M059J (cell line): Measurements from ENCODE around the gene ENHO. TPM values are rescaled to one million over a fixed set of nuclear protein-coding genes. Genes with fewer than 3 reads are reported as not detected.

Experiments
- DNase-seq: peaks from one replicate; pipeline ENCODE4 v3.0.0-alpha.2; 2012; ENCODE audit warnings: low read depth
- total RNA-seq: library from RNA; depleted of rRNA; stranded (reverse); fragments of >200 nt; shearing (Covaris generic); gene quantifications from 2 replicates; pipeline ENCODE4 v1.2.3, GENCODE V29; 2014; rRNA removed

ENHO gene
- total RNA-seq, 1 experiment from 2014 or later = 2.0 TPM

- no peak for DNase-seq
Observed at GRCh38 chr9:34477541-34477940, 45.2 kb downstream of the ENHO start.

DNA sequence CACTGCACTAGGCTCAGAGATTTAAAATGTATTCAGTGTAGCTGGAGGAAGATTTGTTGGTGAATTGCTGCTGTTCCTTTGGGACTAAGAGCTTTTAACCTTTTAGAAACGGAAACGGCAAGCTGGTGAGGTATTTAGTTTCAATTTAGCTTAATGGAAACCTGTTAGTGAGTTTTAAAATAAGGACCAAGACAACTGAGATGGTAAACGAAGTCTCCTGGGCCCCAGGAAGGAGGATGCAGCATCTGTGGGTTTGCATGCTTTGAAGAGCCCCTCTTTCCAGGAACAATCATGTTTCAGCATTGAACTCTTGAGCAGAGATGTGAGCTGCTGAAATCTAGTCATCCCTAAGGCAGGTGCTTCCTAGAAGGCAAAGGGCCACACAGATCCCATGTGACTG is 47.7 kb downstream of the ENHO start:
- no peak for DNase-seq

Other genes starting within 250 kb of the ENHO start
- 4.6 and 9.0 TPM in 2 replicates for gene KIF24, start 193.7 kb downstream of the ENHO start, total RNA-seq
- 45.6 and 59.9 TPM in 2 replicates for gene NUDT2, start 193.4 kb downstream of the ENHO start, total RNA-seq
- 1.5 and 3.6 TPM in 2 replicates for gene MYORG, start 146.1 kb downstream of the ENHO start, total RNA-seq
- 14.6 and 31.1 TPM in 2 replicates for gene FAM219A, start 64.4 kb downstream of the ENHO start, total RNA-seq
- not detected in 2 replicates for gene DNAI1, start 64.2 kb downstream of the ENHO start, total RNA-seq
- 0.05 and 0.07 TPM in 2 replicates for gene CNTFR, start 66.7 kb upstream of the ENHO start, total RNA-seq
- 16.7 and 23.3 TPM in 2 replicates for gene RPP25L, start 89.1 kb upstream of the ENHO start, total RNA-seq
- 159 and 180 TPM in 2 replicates for gene DCTN3, start 97.5 kb upstream of the ENHO start, total RNA-seq
- gene ARID3C, start 106.1 kb upstream of the ENHO start, total RNA-seq = not detected in 2 replicates
- 108 and 115 TPM in 2 replicates for gene SIGMAR1, start 114.8 kb upstream of the ENHO start, total RNA-seq
- 13.4 and 20.9 TPM in 2 replicates for gene GALT, start 123.7 kb upstream of the ENHO start, total RNA-seq
- gene IL11RA, start 129.2 kb upstream of the ENHO start, total RNA-seq = 13.8 and 16.5 TPM in 2 replicates
- not detected in 2 replicates for gene CCL27, start 139.7 kb upstream of the ENHO start, total RNA-seq
- not detected in 2 replicates for gene CCL19, start 168.3 kb upstream of the ENHO start, total RNA-seq
- gene CCL21, start 187.1 kb upstream of the ENHO start, total RNA-seq = not detected in 2 replicates